HL-60 (cell line): ENCODE data around the gene PRSS22.
A peak's percentile ranks its signal among the peaks of the same experiment; 100 is the strongest.

ENCODE experiments used
- DNase-seq, 2 experiments: peaks; one replicate each; pipeline ENCODE4 v3.0.0-alpha.2; 2010 to 2020; ENCODE audit warnings: low read depth in 1 of 2, low spot score in 1 of 2
- H3K27ac ChIP-seq: fragments of 250-450 bp; sonication (Bioruptor Pico); replicated peaks from 2 replicates; pipeline ENCODE4 v1.5.1; 2020; ENCODE audit warnings: mild to moderate bottlenecking, moderate library complexity
- H3K27me3 ChIP-seq: fragments of 250-450 bp; sonication (Bioruptor Pico); 2 replicates; pipeline ENCODE4 v1.5.1; 2021; ENCODE audit warnings: mild to moderate bottlenecking, moderate library complexity; ENCODE audit not compliant: insufficient read depth, poor library complexity, severe bottlenecking
- H3K4me3 ChIP-seq: replicated peaks from 2 replicates; pipeline ENCODE4 v1.5.1; 2011; ENCODE audit warnings: mild to moderate bottlenecking, control low read depth, low read length; ENCODE audit not compliant: insufficient read depth
- CTCF ChIP-seq: IDR thresholded peaks from one replicate; pipeline ENCODE4 v1.5.1; 2011; ENCODE audit warnings: low read length, control low read depth, inconsistent platforms; ENCODE audit not compliant: insufficient read depth
- GABPA ChIP-seq: IDR thresholded peaks from 2 replicates; pipeline ENCODE4 v1.6.1; 2012; ENCODE audit warnings: low read depth
- POLR2AphosphoS5 ChIP-seq: IDR thresholded peaks from 2 replicates; pipeline ENCODE4 v1.6.1; 2012; ENCODE audit warnings: low read depth
- REST ChIP-seq: IDR thresholded peaks from 2 replicates; pipeline ENCODE4 v1.6.1; 2012; ENCODE audit warnings: low read depth; ENCODE audit not compliant: insufficient replicate concordance
- SPI1 ChIP-seq: IDR thresholded peaks from 2 replicates; pipeline ENCODE4 v1.6.1; 2012; ENCODE audit warnings: low read depth, mild to moderate bottlenecking, borderline replicate concordance

Gene PRSS22

GRCh38 chr16:2838928-2839327 lies 19.0 kb downstream of the PRSS22 start:
- no peaks in the 10 kb centered on the region for H3K27me3 ChIP-seq
- H3K4me3 ChIP-seq: no peak overlapping the region
- TF ChIP-seq CTCF (peak; percentile 88), REST (no peak), POLR2AphosphoS5 (no peak), GABPA (no peak)
- H3K27ac ChIP-seq: no peak overlapping the region
- DNase-seq: peak; percentile 51 to 68

- no peak overlapping the region for H3K4me3 ChIP-seq
- H3K27me3 ChIP-seq: no peaks in the 10 kb centered on the region
- H3K27ac ChIP-seq: no peak overlapping the region
- no peak for DNase-seq
- TF ChIP-seq REST (no peak), SPI1 (no peak), CTCF (no peak), GABPA (no peak), POLR2AphosphoS5 (no peak)
Observed at GRCh38 chr16:2836646-2837508, 21.1 kb downstream of the PRSS22 start.

GRCh38 chr16:2835638-2836493 lies 22.1 kb downstream of the PRSS22 start:
- TF ChIP-seq REST (no peak), POLR2AphosphoS5 (no peak), SPI1 (peak; percentile 79), CTCF (no peak)

More at GRCh38 chr16:2835638-2836493, 22.1 kb downstream of the PRSS22 start:
- Histone ChIP-seq H3K27ac (no peak overlapping the region), H3K27me3 (no peaks in the 10 kb centered on the region), H3K4me3 (no peak overlapping the region)
- peak in 1 of 2 experiments; percentile 50 for DNase-seq
